Measurements from ENCODE around the gene RIN3.

Gene RIN3

DNA sequence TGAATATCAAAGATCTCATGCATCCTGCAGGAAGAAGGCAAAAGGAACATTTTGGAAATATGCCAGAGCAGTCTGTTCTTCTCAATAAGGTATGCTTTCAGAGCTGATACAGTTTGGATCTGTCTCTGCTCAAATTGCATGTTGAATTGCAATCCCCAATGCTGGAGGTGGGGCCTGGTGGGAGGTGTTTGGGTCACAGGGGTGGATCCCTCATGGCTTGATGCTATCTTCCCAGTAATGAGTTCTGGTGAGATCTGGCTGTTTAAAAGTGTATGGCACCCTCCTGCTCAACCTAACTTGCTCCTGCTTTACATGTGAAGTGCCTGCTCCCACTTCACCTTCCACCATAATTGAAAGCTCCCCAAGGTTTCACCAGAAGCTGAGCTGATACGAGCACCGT is 76.6 kb downstream of the RIN3 start:
- in situ Hi-C loops (cut with HindIII; ENCODE audit: low sequenced_read_pairs): no loop called here
- DNase-seq (ENCODE audit: low read depth, low spot score): peak; percentile 25
- H3K4me3 ChIP-seq (ENCODE audit: low read depth, low read length): no peak overlapping the region
- TF ChIP-seq, protein P1, sequence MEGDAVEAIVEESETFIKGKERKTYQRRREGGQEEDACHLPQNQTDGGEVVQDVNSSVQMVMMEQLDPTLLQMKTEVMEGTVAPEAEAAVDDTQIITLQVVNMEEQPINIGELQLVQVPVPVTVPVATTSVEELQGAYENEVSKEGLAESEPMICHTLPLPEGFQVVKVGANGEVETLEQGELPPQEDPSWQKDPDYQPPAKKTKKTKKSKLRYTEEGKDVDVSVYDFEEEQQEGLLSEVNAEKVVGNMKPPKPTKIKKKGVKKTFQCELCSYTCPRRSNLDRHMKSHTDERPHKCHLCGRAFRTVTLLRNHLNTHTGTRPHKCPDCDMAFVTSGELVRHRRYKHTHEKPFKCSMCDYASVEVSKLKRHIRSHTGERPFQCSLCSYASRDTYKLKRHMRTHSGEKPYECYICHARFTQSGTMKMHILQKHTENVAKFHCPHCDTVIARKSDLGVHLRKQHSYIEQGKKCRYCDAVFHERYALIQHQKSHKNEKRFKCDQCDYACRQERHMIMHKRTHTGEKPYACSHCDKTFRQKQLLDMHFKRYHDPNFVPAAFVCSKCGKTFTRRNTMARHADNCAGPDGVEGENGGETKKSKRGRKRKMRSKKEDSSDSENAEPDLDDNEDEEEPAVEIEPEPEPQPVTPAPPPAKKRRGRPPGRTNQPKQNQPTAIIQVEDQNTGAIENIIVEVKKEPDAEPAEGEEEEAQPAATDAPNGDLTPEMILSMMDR (IDR thresholded peaks at IDR 0.05; ENCODE audit: low read depth, low read length): no peak

DNA sequence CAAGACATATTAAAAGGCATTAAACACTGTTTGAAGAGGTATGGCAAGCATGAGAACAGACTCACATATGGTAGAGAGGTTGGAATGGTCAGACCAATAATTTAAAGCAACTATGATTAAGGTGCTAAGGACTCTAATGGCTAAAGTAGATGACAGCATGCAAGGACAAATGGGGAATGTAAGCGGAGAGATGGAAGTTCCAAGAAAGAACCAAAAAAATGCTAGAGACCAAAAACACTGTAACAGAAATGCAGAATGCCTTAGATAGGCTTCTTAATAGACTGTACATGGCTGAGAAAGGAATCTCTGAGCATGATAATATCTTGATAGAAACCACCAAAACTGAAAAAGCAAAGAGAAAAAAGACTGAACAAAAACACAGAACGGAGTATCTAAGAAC is 77.4 kb downstream of the RIN3 start:
- no peak for DNase-seq (ENCODE audit: low read depth, low spot score)
- no peak overlapping the region for H3K4me3 ChIP-seq (ENCODE audit: low read depth, low read length)
- in situ Hi-C loops (cut with HindIII; ENCODE audit: low sequenced_read_pairs): no loop called here
- TF ChIP-seq, protein P1 (IDR thresholded peaks at IDR 0.05; ENCODE audit: low read depth, low read length): no peak

DNA sequence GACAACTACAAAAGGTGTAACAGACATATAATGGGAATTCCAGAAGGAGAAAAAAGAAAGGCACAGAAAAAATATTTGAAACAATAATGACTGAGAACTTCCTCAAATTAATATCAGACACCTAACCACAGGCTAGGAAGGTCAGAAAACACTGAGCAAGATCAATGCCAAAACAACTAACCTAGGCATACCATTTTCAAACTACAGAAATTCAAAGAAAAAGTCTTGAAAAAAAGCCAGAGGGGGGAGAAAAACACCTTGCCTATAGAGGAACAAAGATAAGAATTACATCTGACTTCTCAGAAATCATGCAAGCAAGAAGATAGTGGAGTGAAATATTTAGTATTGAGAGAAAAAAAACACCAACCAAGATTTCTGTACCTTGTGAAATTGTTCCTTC is 77.8 kb downstream of the RIN3 start:
- in situ Hi-C loops (cut with HindIII; ENCODE audit: low sequenced_read_pairs): no loop called here
- TF ChIP-seq, protein P1 (IDR thresholded peaks at IDR 0.05; ENCODE audit: low read depth, low read length): no peak
- DNase-seq (ENCODE audit: low read depth, low spot score): no peak
- H3K4me3 ChIP-seq (ENCODE audit: low read depth, low read length): no peak overlapping the region

DNA sequence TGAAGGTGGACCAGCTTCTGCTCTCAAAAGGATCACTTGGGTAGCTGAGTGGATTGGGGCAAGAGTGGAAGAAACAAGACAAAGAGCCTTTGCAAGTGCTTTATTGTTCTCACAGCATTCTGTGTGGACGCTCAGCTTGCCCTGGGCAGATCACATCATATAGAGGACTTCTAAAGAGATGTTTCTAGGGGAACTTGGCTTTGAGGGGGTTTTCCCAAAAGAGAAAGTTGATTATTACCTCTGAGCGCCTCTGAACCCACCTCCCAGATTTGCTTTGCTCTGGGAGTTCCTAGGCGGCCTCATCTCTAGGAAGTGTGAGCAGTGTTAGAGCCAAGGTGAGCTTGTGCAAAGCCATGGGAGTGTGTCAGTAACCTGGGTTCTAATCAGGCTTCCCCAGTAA is 81.7 kb downstream of the RIN3 start:
- TF ChIP-seq, protein P1 (IDR thresholded peaks at IDR 0.05; ENCODE audit: low read depth, low read length): no peak
- in situ Hi-C loops (cut with HindIII; ENCODE audit: low sequenced_read_pairs): no loop called here
- H3K4me3 ChIP-seq (ENCODE audit: low read depth, low read length): no peak overlapping the region
- no peak for DNase-seq (ENCODE audit: low read depth, low spot score)

DNA sequence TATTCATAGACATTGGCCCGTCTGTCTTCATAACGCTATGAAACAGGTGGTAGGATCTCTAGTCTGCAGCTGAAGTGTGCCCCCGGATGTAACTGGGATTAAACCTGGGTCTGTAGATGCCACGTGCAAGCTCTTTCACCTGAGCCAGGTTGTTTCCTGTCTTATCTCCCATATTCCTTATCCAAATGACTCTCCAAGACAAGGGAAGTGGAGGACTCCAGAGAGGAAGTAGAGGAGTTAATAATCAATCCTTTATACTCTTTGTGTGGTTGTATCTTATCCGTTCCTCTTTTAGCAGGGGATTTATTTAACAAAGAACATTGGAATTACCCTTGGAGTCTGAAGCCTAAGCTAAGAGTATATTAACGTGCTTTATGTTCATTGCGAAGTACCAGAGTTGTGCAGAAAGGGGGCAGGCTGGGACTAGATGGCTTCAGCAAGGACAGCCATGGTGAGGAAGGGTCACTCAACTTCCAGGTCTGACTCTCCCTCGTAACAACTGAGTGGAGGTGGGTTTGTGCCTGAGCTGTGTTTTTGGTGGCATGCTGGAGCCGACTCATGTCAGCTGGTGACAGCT is 82.8 kb downstream of the RIN3 start:
- in situ Hi-C loops (cut with HindIII; ENCODE audit: low sequenced_read_pairs): no loop called here
- TF ChIP-seq, protein P1 (IDR thresholded peaks at IDR 0.05; ENCODE audit: low read depth, low read length): peak; percentile 20
- H3K4me3 ChIP-seq (ENCODE audit: low read depth, low read length): no peak overlapping the region
- no peak for DNase-seq (ENCODE audit: low read depth, low spot score)

DNA sequence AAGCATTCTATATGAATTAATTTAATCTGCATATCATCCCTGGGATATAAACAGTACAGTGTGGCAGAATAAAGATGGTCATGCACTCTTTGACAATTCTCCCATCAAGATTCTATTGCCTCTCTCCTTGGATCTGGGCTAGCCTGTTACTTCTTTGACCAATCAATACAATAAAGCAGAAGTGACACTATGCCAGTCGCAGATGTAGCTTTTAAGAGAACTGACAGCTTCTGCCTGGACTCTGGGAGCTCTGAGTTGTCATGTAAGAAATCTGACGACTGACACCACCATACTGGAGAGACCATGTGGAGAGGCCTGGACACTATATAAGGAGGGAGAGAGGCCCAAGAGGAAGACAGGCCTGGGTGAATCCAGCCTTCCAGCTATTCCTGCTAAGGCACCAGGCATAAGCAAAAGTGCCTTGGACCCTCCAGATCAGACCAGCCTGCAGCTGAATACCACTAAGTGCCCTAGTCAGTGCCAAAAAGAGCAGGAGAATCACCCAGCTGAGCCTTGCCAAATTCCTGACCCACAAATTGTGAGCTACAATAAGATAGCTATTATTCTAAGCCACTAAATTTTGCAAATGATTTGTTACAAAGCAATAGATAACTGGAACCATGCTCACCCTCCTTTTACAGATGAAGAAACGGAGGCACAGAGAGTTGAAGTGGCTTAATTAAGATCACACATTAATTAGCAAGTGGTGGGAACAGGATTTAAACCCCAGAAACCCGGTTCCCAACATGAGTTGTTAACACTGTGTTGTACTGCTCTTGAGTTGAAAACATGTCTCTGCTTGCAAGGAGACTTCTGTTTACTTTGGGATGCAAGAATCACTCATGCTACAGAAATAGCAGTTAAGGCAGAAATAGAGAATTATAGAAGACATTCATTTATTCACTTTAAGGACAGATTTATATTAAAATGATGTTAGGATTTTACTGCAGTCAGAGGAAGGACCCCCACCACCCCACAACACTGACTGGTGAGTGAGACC is 84.6 kb downstream of the RIN3 start:
- in situ Hi-C loops (cut with HindIII; ENCODE audit: low sequenced_read_pairs): no loop called here
- TF ChIP-seq, protein P1 (IDR thresholded peaks at IDR 0.05; ENCODE audit: low read depth, low read length): no peak
- DNase-seq (ENCODE audit: low read depth, low spot score): no peak
- no peak overlapping the region for H3K4me3 ChIP-seq (ENCODE audit: low read depth, low read length)
